ENCODE measurements around the gene NHP2.
"Not testable (repeated sequence)": the region's sequence is repeated elsewhere in the genome, so short reads cannot be mapped to it uniquely, and the experiment has no call there.

Gene NHP2

DNA sequence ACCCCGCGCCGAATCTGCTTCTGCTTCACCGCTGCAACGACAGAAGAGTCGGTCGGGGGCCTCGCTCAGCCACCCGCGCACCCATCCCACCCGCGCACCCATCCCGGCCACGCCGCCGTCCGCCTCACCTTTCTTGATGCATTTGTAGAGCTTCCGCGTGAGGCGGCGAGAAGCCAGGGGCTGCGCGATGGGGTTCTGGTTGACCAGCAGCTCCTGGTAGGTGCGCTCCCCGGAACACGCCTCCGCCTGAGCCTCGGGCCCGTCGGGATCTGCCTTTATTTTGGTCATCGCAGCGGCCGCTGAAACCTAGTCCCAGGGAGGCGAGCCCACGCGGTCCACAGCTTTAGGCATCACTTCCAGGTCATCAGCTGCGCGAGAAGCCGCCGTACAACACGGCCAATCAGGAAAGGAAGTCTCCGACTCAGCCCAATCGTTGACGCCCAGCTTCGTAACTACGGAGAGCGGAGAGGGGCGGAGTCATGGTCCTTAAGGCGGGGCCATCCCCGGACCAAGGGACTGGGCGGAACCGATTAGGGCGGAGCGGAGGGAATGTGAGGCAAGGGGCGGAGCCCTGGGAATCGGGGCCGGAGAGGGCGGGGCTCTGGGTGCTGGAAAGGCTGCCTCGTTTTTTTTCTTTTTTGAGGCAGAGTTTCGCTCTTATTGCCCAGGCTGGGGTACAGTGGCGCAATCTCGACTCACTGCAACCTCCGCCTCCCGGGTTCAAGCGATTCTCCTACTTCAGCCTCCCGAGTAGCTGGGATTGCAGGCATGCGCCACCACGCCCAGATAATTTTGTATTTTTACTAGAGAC, at the start of gene NHP2:
NHP2 (minus strand) TSS at position 356 of the 811 bp plus-strand sequence; CDS start at position 288, 68 bp downstream.
- DNase-seq: peak; percentile 98

DNA sequence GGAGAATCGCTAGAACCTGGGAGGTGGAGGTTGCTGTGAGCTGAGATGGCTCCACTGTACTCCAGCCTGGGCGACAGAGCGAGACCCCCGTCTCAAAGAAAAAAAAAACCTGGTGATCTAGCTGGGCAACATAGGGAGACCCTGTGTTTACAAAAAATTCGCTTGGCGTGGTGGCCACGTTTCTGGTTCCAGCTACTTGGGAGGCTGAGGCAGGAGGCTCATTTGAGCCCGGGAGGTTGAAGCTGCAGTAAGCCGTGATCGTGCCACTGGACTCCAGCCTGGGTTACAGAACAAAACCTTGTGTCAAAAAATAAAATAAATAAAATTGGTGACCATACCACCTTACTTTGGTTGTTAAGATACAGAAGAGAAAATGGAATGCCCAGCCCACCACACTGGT, 48.9 kb upstream of the NHP2 start:
- no peak for DNase-seq

DNA sequence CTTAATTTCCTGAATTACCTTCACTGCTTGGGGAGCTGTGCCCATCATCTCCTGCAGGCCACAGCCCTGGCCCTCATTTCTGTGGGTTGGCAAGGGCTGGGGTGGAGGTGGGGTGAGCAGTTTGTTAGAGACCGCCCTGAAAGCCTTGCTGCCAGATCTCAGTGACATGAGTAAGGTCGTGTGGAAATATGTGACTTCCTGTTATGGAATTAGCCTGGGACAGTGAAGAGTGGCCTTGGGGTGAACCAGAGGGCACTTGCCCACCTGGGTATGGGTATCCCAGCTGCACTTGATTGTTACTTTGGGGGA, 48.2 kb upstream of the NHP2 start:
- DNase-seq: no peak

DNA sequence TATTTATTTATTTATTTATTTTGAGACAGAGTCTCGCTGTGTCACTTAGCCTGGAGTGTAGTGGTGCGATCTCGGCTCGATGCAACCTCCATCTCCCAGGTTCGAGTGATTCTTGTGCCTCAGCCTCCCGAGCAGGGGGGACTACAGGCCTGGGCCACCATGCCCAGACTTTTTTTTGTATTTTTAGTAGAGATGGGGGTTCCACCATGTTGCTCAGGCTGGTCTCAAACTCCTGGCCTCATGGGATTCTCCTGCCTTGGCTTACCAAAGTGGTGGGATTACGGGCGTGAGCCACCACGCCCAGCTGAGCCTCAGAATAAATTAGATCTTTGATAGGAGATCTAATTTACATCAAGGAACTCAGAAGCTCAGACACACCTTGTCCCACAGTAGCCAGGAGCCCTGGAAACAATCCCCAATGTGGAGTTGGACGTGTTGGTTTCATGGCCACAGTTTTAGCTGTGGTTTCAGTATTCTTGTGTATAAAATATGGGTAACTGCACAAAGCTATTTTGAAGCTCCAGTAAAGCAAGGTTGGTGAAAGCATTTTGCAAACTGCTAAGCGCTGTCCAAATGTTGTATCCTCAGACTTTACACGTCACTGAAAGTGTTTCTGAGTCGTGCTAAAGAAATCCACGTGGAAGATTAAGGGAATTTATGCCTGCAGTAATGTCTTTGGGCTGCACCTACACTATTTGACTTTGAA, 47.7 kb upstream of the NHP2 start:
- DNase-seq: no peak

DNA sequence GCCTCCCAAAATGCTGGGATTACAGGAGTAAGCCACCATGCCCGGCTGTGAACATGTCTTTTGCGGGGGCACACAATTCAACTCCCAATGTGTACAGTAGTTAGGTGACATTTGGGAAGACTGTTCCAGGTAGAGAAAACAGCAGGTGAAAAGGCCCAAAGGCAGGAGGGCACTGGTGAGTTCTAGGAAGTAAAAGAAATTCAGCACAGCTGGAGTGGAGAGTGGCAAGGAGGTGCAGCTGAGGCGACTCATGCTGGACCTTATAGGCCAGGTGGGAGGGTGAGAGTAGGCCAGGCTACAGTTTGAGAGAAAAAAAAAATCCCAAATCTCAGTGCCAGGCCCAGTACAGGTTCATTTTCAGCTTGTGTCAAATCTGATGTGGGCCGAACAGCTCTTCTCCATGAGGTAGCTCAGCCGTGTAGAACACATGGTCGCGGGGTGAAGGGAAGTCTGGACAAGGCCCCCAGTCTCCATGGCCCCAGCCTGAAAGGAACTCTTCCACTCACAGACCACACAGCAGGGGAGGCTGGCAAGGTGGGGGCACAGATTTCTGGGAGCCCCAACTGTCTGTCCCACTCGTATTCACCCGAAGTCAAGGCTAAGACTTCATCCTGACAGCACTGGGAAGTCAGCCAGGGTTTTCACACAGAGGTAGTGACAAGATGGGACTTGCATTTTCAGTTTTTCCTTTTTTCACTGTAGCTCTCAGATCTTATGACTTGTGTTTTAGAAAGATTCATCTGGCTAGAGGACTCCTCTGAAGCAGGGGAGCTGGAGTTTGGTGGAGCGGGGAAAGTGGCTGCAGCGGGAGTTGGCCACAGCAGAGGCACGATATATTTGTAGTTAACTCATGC, 46.1 kb upstream of the NHP2 start:
- DNase-seq: no peak

DNA sequence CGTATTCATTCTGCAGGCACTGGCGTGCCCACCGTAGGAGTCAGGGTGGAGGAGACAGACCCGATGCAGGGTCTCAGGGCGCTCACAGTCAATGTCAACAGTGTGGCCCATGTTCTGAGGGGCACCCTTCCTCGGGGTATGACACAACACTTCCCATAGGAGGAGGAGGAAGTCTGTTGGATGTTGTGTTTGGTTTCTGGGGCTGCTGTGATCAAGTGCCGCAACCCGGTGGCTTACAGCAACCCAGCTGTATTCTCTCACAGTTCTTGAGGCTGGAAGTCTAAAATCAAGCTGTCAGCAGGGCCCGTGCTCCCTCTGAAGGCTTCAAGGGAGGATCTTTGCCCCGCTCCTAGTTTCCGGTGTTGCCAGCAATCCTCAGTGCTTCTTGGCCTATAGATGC, 45.0 kb upstream of the NHP2 start:
- DNase-seq: no peak

DNA sequence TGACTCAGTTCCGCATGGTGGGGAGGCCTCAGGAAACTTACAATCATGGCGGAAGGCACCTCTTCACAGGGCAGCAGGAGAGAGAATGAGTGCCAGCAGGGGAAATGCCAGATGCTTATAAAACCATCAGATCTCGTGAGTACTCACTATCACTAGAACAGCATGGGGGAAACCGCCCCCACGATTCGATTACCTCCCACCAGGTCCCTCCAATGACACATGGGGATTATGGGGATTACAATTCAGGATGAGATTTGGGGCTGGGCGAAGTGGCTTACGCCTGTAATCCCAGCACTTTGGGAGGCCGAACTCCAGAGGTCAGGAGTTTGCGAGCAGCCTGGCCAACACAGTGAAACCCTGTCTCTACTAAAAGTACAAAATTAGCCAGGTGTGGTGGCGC, 44.5 kb upstream of the NHP2 start:
- DNase-seq: not testable (repeated sequence)

DNA sequence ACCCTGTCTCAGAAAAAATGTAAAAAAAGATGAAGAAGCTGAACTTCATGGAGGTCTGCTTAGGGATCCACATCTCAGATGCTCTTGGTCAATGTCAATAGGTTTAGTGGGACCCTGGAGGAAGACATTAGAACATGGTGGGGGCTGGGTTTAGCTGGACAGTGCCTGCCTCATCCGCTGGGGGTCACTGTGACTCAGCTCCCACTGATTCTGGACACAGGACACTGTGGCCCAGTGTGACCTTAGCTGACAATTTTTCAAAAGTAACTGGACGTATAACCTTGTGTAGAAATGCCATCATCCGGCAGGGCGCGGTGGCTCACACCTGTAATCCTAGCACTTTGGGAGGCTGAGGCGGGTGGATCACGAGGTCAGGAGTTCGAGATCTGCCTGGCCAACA, 43.3 kb upstream of the NHP2 start:
- DNase-seq: no peak

DNA sequence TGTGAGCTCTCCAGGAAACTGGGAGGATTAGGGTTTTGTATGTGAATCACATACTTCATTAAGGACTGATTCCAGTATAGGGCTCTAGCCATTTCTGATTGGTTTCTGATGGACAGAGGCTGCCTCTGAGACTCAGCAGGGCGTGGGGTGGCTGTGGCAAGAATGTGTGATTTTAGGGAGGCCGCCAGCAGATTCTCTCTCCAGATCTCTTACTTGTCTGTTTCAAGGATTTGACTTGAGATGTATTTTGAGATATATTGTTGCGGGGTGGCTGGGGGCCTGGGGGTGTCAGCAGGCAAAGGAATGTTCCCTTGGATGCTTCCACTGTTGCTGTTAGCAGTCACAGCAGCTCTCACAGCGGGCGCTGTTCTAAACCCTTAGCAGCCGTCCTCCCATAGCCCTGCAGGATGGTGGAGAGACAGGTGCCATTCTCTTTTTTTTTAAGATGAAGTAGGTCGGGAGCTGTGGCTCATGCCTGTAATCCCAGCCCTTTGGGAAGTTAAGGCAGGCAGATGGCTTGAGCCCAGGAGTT, 42.7 kb upstream of the NHP2 start:
- DNase-seq: no peak

DNA sequence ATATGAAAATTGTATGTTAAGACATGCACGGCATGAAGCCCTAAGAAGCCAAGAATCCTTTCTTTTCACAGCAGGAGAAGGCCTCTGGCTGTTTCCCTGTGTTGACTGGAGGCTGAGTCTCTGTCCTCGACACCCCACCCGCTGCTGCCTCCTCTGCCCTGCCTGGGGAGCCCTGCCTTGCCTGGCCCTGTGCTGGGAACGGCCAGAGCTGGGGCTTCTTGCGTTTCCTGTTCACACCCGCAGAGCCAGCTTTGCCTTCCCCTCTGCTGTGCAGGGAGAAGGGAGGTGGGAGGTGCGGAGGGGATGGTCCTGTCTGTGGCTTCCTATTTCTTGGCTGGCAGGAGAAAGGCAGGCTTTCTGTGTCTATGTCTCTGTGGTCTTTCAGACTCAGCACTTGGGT, 40.3 kb upstream of the NHP2 start:
- DNase-seq: no peak

DNA sequence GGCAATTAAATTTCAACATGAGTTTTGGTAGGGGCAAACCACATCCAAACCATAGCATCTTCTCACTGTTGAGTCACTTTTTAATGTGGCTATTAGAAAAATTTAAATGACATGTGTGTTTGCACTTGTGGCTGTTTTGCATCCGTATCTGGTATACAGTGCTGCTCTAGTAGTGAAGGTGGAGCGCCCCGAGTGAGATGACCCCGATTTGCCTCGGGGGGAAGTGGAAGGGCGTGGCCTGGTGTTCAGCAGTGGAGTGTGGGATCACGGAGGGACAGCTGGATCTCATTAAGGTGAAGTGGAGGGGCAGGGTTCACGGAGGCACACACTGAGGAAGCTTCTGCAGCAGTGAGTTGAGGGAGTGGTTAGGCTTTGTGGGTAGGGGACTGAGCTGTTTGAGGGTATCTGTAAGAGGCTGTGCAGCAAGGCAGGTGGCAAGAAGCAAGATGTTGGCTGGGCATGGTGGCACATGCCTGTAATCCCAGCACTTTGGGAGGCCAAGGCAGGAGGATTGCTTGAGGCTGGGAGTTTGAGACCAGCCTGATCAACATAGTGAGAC, 39.6 kb upstream of the NHP2 start:
- no peak for DNase-seq

DNA sequence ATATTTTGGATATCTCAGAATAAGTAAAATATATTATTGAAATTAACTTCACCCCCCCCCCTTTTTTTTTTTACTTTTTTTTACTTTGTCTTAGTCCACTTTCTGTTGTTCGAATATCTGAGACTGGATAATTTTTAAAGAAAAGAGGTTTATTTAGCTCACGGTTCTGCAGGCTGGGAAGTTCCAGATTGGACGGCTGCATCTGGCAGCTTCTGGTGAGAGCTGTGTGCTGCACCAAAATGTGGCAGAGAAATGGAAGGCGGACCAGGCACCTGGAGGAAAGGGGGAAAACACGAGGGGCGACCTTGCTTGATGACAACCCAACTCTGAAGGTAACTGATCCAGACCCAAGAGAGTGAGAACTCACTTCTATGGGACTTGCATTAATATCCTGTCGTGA, 39.1 kb upstream of the NHP2 start:
- no peak for DNase-seq

DNA sequence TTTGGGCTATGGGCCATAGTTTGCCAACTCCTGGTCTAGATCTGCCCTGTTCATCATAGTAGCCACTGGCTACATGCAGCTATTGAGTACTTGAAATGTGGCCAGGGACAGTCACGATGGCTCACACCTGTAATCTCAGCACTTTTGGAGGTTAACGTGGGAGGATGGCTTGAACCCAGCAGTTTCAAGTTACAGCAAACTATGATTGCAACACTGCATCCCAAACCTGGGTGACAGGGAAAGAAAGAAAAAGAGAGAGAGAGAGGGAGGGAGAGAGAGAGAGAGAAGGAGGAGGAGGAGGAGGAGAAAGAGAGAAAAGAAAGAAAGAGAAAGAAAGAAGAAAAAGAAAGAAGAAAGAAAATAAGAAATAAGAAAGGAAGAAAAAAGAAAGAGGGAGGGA, 38.6 kb upstream of the NHP2 start:
- DNase-seq: no peak

DNA sequence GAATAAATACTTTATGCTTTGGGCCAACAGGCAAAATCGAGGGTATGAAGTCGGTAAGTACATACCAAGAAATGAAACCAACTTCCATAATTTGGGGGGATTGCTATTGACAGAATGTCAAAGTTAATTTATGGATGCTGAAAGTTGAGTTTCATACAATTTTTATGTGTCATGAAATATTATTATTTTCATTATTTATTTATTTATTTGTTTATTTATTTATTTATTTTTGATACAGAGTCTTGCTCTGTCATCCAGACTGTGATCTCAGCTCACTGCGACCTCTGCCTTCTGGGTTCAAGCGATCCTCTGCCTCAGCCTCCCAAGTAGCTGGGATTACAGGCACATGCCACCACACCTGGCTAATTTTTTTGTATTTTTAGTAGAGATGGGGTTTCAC, 38.0 kb upstream of the NHP2 start:
- DNase-seq: no peak

DNA sequence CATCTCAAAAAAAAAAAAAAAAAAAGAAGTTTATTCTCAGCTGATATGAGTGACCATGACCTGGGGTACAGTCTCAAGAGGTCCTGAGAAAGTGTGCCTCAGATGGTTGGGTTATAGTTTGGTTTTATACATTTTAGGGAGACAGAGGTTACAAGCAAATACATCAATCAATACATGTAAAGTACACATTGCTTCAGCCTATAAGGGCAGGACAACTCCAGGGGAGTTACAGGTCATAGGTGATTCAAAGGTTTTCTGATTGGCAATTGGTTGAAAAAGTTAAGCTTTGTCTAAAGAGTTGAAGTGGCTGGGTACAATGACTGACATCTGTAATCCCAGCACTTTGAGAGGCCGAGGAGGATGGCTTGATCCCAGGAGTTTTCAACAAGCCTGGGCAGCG, 35.7 kb upstream of the NHP2 start:
- DNase-seq: no peak

DNA sequence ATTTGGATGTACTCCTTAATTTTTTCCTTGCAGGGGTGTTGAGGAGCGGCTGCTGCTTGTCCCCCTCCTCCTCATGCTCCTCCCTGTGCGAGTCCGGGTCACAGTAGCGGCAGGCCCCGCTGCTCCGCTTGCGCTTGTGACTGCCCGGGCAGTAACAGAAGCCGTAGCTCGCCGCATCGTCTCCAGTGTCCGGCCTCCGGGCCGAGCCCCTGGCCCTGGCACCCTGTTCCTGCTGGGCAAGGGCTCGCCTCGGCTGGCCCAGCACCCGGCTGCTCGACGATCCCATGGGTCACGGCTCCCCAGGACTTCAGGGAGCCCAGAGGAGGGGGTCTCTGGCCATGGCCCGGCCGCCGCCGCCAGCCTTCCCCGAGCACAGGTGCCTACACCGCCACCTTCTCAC, 33.3 kb upstream of the NHP2 start, which contains the start of gene GMCL2:
GMCL2 (minus strand) TSS at position 358 of the 400 bp plus-strand sequence; CDS start at position 286, 72 bp downstream.
- no peak for DNase-seq

DNA sequence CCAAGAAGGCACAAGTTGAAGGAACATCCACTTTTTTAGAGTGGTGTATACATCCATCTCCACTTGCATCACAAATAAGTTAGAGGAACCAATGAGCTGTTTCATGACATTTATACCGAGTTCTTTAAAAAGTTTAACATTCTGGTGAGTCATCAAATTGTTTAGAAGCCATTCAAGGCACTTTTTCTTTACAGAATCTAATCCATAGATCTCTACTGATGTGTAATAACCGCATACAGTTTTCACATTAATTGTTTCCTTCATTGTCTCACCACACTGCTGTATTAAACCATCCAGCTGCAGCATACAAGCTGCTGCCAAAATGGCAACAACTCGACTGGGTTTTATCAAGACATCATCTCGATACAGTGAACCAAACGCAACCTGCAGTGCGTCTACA, 32.7 kb upstream of the NHP2 start:
- DNase-seq: no peak

DNA sequence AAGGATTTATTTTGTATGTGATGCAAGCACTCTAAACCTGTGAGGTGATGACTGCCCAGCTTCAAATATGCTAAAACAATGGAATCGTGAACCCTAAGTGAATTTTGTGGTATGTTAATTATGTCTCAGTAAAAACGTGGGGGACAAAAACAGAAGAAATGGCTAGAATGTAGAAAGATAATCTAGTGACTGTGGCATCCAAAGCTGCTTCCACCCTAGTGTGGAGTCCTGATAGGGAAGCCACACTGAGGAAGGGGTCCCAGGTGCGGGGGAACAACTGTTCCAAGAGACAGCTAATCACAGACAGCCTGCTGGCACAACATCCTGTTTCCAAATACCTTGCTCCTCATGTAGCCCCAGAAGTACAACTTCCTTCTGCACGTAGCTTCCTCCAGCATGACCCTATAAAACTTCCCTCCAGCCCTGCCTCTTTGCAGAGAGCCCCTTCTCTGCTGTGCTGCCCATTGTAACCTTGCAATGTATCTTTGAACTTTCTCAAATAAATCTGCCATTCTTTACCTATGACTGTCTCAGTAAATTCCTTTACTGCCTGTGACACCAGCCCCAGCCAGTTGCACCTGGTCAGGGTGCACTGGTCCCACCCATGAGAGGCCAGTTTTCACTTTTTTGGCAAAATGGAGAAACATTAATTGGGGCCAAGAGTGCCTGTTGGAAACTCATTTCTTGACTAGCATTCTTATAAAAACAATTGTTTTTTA, 28.6 kb upstream of the NHP2 start:
- no peak for DNase-seq

DNA sequence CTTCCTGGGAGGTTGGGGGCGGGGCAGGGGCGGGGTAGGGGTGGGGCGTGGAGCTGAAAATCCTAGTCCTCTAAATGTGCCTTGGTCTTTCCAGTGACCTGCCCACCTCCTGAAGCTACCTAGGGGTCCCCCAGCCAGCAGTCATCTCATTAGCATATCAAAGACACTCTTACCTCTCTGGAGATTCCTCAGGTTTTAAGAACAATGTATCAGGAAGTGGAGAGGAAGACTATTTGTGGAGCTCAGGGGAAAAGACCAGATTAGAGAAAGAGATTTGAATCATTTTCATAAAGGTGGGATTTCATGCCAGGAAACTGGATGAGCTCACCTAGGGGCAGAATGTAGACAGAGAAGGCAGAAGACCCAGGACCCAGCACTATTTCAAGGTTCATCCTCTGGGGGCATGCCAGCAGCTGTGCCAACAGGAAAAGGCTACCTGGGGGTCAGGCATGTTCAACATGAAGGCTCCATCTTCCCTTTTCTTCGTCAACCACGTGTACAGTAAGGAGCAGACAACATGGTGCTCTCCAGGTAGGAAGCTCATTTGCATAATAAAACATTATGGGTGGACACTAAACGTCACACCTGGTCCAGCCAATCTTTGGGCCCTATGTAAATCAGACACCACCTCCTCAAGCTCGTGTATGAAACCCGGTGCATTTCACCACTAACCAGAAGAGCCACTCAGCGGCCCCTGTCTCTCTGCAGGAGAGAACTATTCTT, 26.6 kb upstream of the NHP2 start:
- DNase-seq: no peak

DNA sequence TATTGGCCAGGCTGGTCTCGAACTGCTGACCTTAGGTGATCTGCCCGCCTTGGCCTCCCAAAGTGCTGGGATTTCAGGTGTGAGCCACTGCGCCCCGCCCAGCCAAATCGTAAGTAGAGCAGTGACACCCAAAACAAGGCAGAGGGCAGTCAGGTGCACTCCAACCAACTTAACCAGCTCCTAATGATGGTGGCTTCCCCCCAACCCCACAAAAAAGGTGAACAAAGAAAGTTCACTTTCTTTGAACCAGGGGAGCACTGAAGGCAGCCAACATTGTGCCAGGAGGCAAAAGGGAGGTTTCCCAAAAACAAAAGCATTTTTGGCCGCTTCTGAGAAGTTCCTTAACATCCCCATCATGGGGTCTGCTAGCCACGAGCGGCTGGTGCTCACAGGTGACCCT, 23.9 kb upstream of the NHP2 start:
- DNase-seq: no peak

DNA sequence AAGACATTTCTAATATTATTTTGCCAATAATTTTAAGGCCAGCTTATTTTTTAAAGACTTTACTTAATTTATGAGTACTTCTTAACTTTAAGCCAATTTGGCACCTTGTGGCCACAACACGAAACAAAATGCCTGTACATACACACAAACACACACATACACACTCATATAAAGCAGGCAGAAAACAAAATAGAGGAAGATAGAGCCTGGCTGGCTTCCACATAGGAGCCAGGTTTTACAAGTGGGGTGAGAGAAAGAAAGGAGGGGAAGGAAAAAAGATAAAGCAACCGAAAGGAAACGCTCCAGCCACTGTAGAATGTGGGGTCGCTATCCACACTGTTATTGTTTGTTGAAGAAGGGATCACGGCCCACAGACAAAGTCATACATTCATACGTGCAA, 23.1 kb upstream of the NHP2 start:
- no peak for DNase-seq

DNA sequence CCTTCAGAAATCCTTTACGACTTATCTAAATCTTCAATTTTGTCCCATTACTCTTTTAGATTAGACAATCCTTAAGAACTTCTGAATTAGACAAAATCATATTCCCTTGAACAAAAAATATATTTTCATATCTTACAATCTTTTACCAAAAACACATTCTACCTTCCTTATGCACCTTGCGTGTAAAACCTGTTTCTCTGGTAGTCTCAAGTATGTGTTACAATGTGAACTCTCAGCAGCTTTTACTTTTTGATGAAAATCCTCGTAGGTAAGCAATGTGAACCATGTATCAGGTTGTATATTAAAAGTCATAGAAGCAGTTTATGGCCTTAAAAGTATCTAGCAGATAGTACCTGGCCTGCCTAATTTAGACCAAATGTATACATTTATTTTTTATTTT, 20.8 kb upstream of the NHP2 start:
- DNase-seq: no peak

All from kidney glomerular epithelial cell (primary cell).